Measurements from ENCODE around the gene EZH2.

EZH2 gene

GRCh38 chr7:148772297-148773089 is 111.6 kb downstream of the EZH2 start:
- Histone ChIP-seq H4K91ac (ENCODE audit: low read depth, low read length, poor library complexity) (no peak overlapping the region), H3K9ac (ENCODE audit: low read depth, low read length, poor library complexity) (no peak overlapping the region), H3K4me2 (ENCODE audit: insufficient read depth, low read length, poor library complexity, severe bottlenecking) (no peak overlapping the region), H3K79me1 (ENCODE audit: low read depth, low read length) (no peaks in the 10 kb centered on the region), H2BK5ac (ENCODE audit: low read length) (no peak overlapping the region), H3K14ac (ENCODE audit: low read length) (no peak overlapping the region), H3K18ac (ENCODE audit: low read length) (no peak overlapping the region), H2AFZ (ENCODE audit: low read length) (no peak overlapping the region), H3K36me3 (replicated peaks in 1 of 2; ENCODE audit: control insufficient read depth in 2 of 2, insufficient read depth in 2 of 2, low read length in 2 of 2) (peaks cover 23 to 80% of the 10 kb centered on the region in 2 donors), H3K4me3 (ENCODE audit: low read length in 2 of 2) (no peak overlapping the region), H3K9me3 (replicated peaks in 1 of 2; ENCODE audit: control insufficient read depth in 2 of 2, insufficient read depth in 1 of 2, low read depth in 1 of 2, low read length in 2 of 2) (no peaks in the 10 kb centered on the region), H3K4me1 (ENCODE audit: control insufficient read depth in 2 of 2, insufficient read depth in 1 of 2, low read depth in 1 of 2, low read length in 2 of 2) (peaks cover 0 to 14% of the 10 kb centered on the region in 2 donors), H4K8ac (ENCODE audit: low read depth, low read length) (no peak overlapping the region), H2BK15ac (ENCODE audit: low read length) (no peak overlapping the region), H2BK12ac (ENCODE audit: low read length) (no peak overlapping the region), H2AK5ac (ENCODE audit: low read depth, low read length) (no peak overlapping the region), H3K27ac (replicated peaks; ENCODE audit: low read length) (no peak overlapping the region), H3K4ac (ENCODE audit: low read length) (no peak overlapping the region), H2BK120ac (ENCODE audit: low read depth, low read length) (no peak overlapping the region), H3K27me3 (ENCODE audit: control insufficient read depth in 3 of 3, insufficient read depth in 3 of 3, low read depth in 1 of 3, low read length in 3 of 3) (no peaks in the 10 kb centered on the region), H3K23ac (ENCODE audit: low read depth, low read length, poor library complexity) (no peak overlapping the region)
- no CpG with 5 or more reads among the region's 8 CpGs for WGBS, 2 donors (ENCODE audit: extremely low coverage in 2 of 2, insufficient read length in 2 of 2, insufficient replicate concordance in 1 of 2)
- DNase-seq (ENCODE audit: low spot score) = no peak

GRCh38 chr7:148770004-148770403 is 114.1 kb downstream of the EZH2 start:
- H4K91ac ChIP-seq (ENCODE audit: low read depth, low read length, poor library complexity) = no peak overlapping the region
- H3K36me3 ChIP-seq (replicated peaks in 1 of 2; ENCODE audit: control insufficient read depth in 2 of 2, insufficient read depth in 2 of 2, low read length in 2 of 2) = peaks cover 23 to 84% of the 10 kb centered on the region in 2 donors
- H2AFZ ChIP-seq (ENCODE audit: low read length) = no peak overlapping the region
- no peak overlapping the region for H3K23ac ChIP-seq (ENCODE audit: low read depth, low read length, poor library complexity)
- H3K4ac ChIP-seq (ENCODE audit: low read length) = no peak overlapping the region
- no peak overlapping the region for H2BK12ac ChIP-seq (ENCODE audit: low read length)
- no peaks in the 10 kb centered on the region for H3K79me1 ChIP-seq (ENCODE audit: low read depth, low read length)
- no peak overlapping the region for H4K8ac ChIP-seq (ENCODE audit: low read depth, low read length)
- no peak for DNase-seq (ENCODE audit: low spot score)
- H3K18ac ChIP-seq (ENCODE audit: low read length) = no peak overlapping the region
- H3K9ac ChIP-seq (ENCODE audit: low read depth, low read length, poor library complexity) = no peak overlapping the region
- no peak overlapping the region for H3K4me2 ChIP-seq (ENCODE audit: insufficient read depth, low read length, poor library complexity, severe bottlenecking)
- no CpG with 5 or more reads among the region's 6 CpGs for WGBS, 2 donors (ENCODE audit: extremely low coverage in 2 of 2, insufficient read length in 2 of 2, insufficient replicate concordance in 1 of 2)
- no peaks in the 10 kb centered on the region for H3K27me3 ChIP-seq (ENCODE audit: control insufficient read depth in 3 of 3, insufficient read depth in 3 of 3, low read depth in 1 of 3, low read length in 3 of 3)
- peaks cover 0 to 14% of the 10 kb centered on the region in 2 donors for H3K4me1 ChIP-seq (ENCODE audit: control insufficient read depth in 2 of 2, insufficient read depth in 1 of 2, low read depth in 1 of 2, low read length in 2 of 2)
- H3K14ac ChIP-seq (ENCODE audit: low read length) = no peak overlapping the region
- H2BK15ac ChIP-seq (ENCODE audit: low read length) = no peak overlapping the region
- no peak overlapping the region for H3K4me3 ChIP-seq (ENCODE audit: low read length in 2 of 2)
- no peak overlapping the region for H2BK120ac ChIP-seq (ENCODE audit: low read depth, low read length)
- no peak overlapping the region for H3K27ac ChIP-seq (replicated peaks; ENCODE audit: low read length)
- H2AK5ac ChIP-seq (ENCODE audit: low read depth, low read length) = no peak overlapping the region
- no peaks in the 10 kb centered on the region for H3K9me3 ChIP-seq (replicated peaks in 1 of 2; ENCODE audit: control insufficient read depth in 2 of 2, insufficient read depth in 1 of 2, low read depth in 1 of 2, low read length in 2 of 2)
- no peak overlapping the region for H2BK5ac ChIP-seq (ENCODE audit: low read length)

GRCh38 chr7:148763622-148764021 is 120.5 kb downstream of the EZH2 start:
- Histone ChIP-seq H3K27me3 (ENCODE audit: control insufficient read depth in 3 of 3, insufficient read depth in 3 of 3, low read depth in 1 of 3, low read length in 3 of 3) (no peaks in the 10 kb centered on the region), H2AFZ (ENCODE audit: low read length) (no peak overlapping the region), H3K27ac (replicated peaks; ENCODE audit: low read length) (no peak overlapping the region), H2AK5ac (ENCODE audit: low read depth, low read length) (no peak overlapping the region), H3K4ac (ENCODE audit: low read length) (no peak overlapping the region), H3K4me3 (ENCODE audit: low read length in 2 of 2) (no peak overlapping the region), H3K23ac (ENCODE audit: low read depth, low read length, poor library complexity) (no peak overlapping the region), H3K79me1 (ENCODE audit: low read depth, low read length) (no peaks in the 10 kb centered on the region), H3K18ac (ENCODE audit: low read length) (no peak overlapping the region), H3K14ac (ENCODE audit: low read length) (no peak overlapping the region), H3K4me2 (ENCODE audit: insufficient read depth, low read length, poor library complexity, severe bottlenecking) (no peak overlapping the region), H4K91ac (ENCODE audit: low read depth, low read length, poor library complexity) (no peak overlapping the region), H2BK12ac (ENCODE audit: low read length) (no peak overlapping the region), H4K8ac (ENCODE audit: low read depth, low read length) (no peak overlapping the region), H2BK15ac (ENCODE audit: low read length) (no peak overlapping the region), H2BK5ac (ENCODE audit: low read length) (no peak overlapping the region), H2BK120ac (ENCODE audit: low read depth, low read length) (no peak overlapping the region), H3K36me3 (replicated peaks in 1 of 2; ENCODE audit: control insufficient read depth in 2 of 2, insufficient read depth in 2 of 2, low read length in 2 of 2) (peaks cover 10 to 91% of the 10 kb centered on the region in 2 donors), H3K4me1 (ENCODE audit: control insufficient read depth in 2 of 2, insufficient read depth in 1 of 2, low read depth in 1 of 2, low read length in 2 of 2) (no peaks in the 10 kb centered on the region), H3K9ac (ENCODE audit: low read depth, low read length, poor library complexity) (no peak overlapping the region), H3K9me3 (replicated peaks in 1 of 2; ENCODE audit: control insufficient read depth in 2 of 2, insufficient read depth in 1 of 2, low read depth in 1 of 2, low read length in 2 of 2) (no peaks in the 10 kb centered on the region)
- no peak for DNase-seq (ENCODE audit: low spot score)

- WGBS, 2 donors (ENCODE audit: extremely low coverage in 2 of 2, insufficient read length in 2 of 2, insufficient replicate concordance in 1 of 2) = no CpG with 5 or more reads among the region's 12 CpGs
- no peak overlapping the region for H2AK5ac ChIP-seq (ENCODE audit: low read depth, low read length)
- H3K27me3 ChIP-seq (ENCODE audit: control insufficient read depth in 3 of 3, insufficient read depth in 3 of 3, low read depth in 1 of 3, low read length in 3 of 3) = no peaks in the 10 kb centered on the region
- H2AFZ ChIP-seq (ENCODE audit: low read length) = no peak overlapping the region
- DNase-seq (ENCODE audit: low spot score) = no peak
- H3K23ac ChIP-seq (ENCODE audit: low read depth, low read length, poor library complexity) = no peak overlapping the region
- no peaks in the 10 kb centered on the region for H3K9me3 ChIP-seq (replicated peaks in 1 of 2; ENCODE audit: control insufficient read depth in 2 of 2, insufficient read depth in 1 of 2, low read depth in 1 of 2, low read length in 2 of 2)
- H3K4me2 ChIP-seq (ENCODE audit: insufficient read depth, low read length, poor library complexity, severe bottlenecking) = no peak overlapping the region
- H2BK5ac ChIP-seq (ENCODE audit: low read length) = no peak overlapping the region
- no peak overlapping the region for H2BK12ac ChIP-seq (ENCODE audit: low read length)
- H3K79me1 ChIP-seq (ENCODE audit: low read depth, low read length) = no peaks in the 10 kb centered on the region
- no peaks in the 10 kb centered on the region for H3K4me1 ChIP-seq (ENCODE audit: control insufficient read depth in 2 of 2, insufficient read depth in 1 of 2, low read depth in 1 of 2, low read length in 2 of 2)
- no peak overlapping the region for H3K27ac ChIP-seq (replicated peaks; ENCODE audit: low read length)
- H4K8ac ChIP-seq (ENCODE audit: low read depth, low read length) = no peak overlapping the region
- no peak overlapping the region for H2BK15ac ChIP-seq (ENCODE audit: low read length)
- H2BK120ac ChIP-seq (ENCODE audit: low read depth, low read length) = no peak overlapping the region
- H3K4me3 ChIP-seq (ENCODE audit: low read length in 2 of 2) = no peak overlapping the region
- H4K91ac ChIP-seq (ENCODE audit: low read depth, low read length, poor library complexity) = no peak overlapping the region
- no peak overlapping the region for H3K9ac ChIP-seq (ENCODE audit: low read depth, low read length, poor library complexity)
- no peak overlapping the region for H3K4ac ChIP-seq (ENCODE audit: low read length)
- peaks cover 12 to 92% of the 10 kb centered on the region in 2 donors for H3K36me3 ChIP-seq (replicated peaks in 1 of 2; ENCODE audit: control insufficient read depth in 2 of 2, insufficient read depth in 2 of 2, low read length in 2 of 2)
- H3K14ac ChIP-seq (ENCODE audit: low read length) = no peak overlapping the region
- no peak overlapping the region for H3K18ac ChIP-seq (ENCODE audit: low read length)
Observed at GRCh38 chr7:148761499-148762278, 122.4 kb downstream of the EZH2 start.

Data from neuronal stem cell (in vitro differentiated cells).